GM23338 (cell line): Measurements from ENCODE around the gene MAPK8. TPM values are rescaled to one million over a fixed set of nuclear protein-coding genes. Genes with fewer than 3 reads are reported as not detected.

Experiments used
- ATAC-seq: fragments of 200-7000 bp; cut with Tn5 transposase; 3 replicates; pipeline ENCODE4 v1.9.1; 2020
- DNase-seq: peaks from one replicate; pipeline ENCODE4 v3.0.0-alpha.2; 2015; ENCODE audit warnings: low spot score
- H2AFZ ChIP-seq: fragments of 200-600 bp; sonication (generic); 2 replicates; pipeline ENCODE4 v1.8.0; 2016; ENCODE audit warnings: antibody characterized with exemption, mild to moderate bottlenecking, moderate library complexity
- H3F3A ChIP-seq: fragments of 200-600 bp; sonication (generic); replicated peaks from 2 replicates; pipeline ENCODE4 v1.8.0; 2017; ENCODE audit warnings: antibody characterized with exemption, mixed run types, low read depth
- H3K27ac ChIP-seq: fragments of 200-600 bp; sonication (generic); 2 replicates; pipeline ENCODE4 v1.6.1; 2016; ENCODE audit warnings: low read depth
- H3K27me3 ChIP-seq: fragments of 200-600 bp; sonication (generic); 2 replicates; pipeline ENCODE4 v1.8.0; 2016; ENCODE audit warnings: mild to moderate bottlenecking, mixed run types, moderate library complexity; ENCODE audit not compliant: insufficient read depth
- H3K36me3 ChIP-seq: fragments of 200-600 bp; sonication (generic); 2 replicates; pipeline ENCODE4 v1.8.0; 2016; ENCODE audit warnings: mild to moderate bottlenecking; ENCODE audit not compliant: insufficient read depth
- H3K4me1 ChIP-seq: fragments of 200-600 bp; sonication (generic); 2 replicates; pipeline ENCODE4 v1.8.0; 2016; ENCODE audit warnings: mild to moderate bottlenecking, moderate library complexity; ENCODE audit not compliant: insufficient read depth
- H3K4me2 ChIP-seq: fragments of 200-600 bp; sonication (generic); 2 replicates; pipeline ENCODE4 v1.7.1; 2017; ENCODE audit warnings: mixed run types
- H3K4me3 ChIP-seq: fragments of 200-600 bp; sonication (generic); 2 replicates; pipeline ENCODE4 v1.6.1; 2016; ENCODE audit warnings: mixed run types
- H3K79me2 ChIP-seq: fragments of 200-600 bp; sonication (generic); replicated peaks from 2 replicates; pipeline ENCODE4 v1.8.0; 2017; ENCODE audit warnings: mild to moderate bottlenecking; ENCODE audit not compliant: insufficient read depth
- H3K9me2 ChIP-seq: fragments of 200-600 bp; sonication (generic); 2 replicates; pipeline ENCODE4 v1.8.0; 2017; ENCODE audit not compliant: insufficient read depth
- H4K20me1 ChIP-seq: fragments of 200-600 bp; sonication (generic); replicated peaks from 2 replicates; pipeline ENCODE4 v1.8.0; 2017; ENCODE audit warnings: mild to moderate bottlenecking; ENCODE audit not compliant: insufficient read depth
- H3K27ac Mint-ChIP-seq: 2 replicates; pipeline ENCODE4 v1.8.0; 2020; ENCODE audit warnings: inconsistent platforms, mild to moderate bottlenecking, moderate library complexity, mixed read lengths
- H3K27me3 Mint-ChIP-seq: 3 replicates; pipeline ENCODE4 v1.8.0; 2022; ENCODE audit warnings: low read depth, mild to moderate bottlenecking, moderate library complexity, mixed read lengths, inconsistent platforms; ENCODE audit not compliant: insufficient read depth, poor library complexity
- H3K36me3 Mint-ChIP-seq: 3 replicates; pipeline ENCODE4 v1.8.0; 2021; ENCODE audit warnings: low read depth, mild to moderate bottlenecking, inconsistent platforms, moderate library complexity, mixed read lengths
- H3K4me1 Mint-ChIP-seq: 3 replicates; pipeline ENCODE4 v1.8.0; 2020; ENCODE audit warnings: mild to moderate bottlenecking, inconsistent platforms, mixed read lengths
- H3K4me3 Mint-ChIP-seq: 3 replicates; pipeline ENCODE4 v1.8.0; 2021; ENCODE audit warnings: moderate library complexity, mild to moderate bottlenecking, inconsistent platforms, mixed read lengths
- H3K9me3 Mint-ChIP-seq: 3 replicates; pipeline ENCODE4 v1.8.0; 2020; ENCODE audit warnings: moderate library complexity, mild to moderate bottlenecking, inconsistent platforms, mixed read lengths
- CREB1 ChIP-seq: fragments of 250-450 bp; sonication (Bioruptor Pico); IDR thresholded peaks from 2 replicates; pipeline ENCODE4 v1.5.0; 2020; ENCODE audit warnings: low read depth, mild to moderate bottlenecking, moderate library complexity
- CTCF ChIP-seq, 2 experiments: fragments of 200-600 bp in 1 of 2; sonication (generic) in 1 of 2; conservative IDR thresholded peaks; 2 replicates each; pipeline versions ENCODE4 v1.5.1 to v1.6.1; 2016 to 2017; ENCODE audit warnings: antibody characterized with exemption in 2 of 2, low read depth in 2 of 2, mild to moderate bottlenecking in 2 of 2, moderate library complexity in 1 of 2
- ETS1 ChIP-seq: IDR thresholded peaks from 2 replicates; pipeline ENCODE4 v1.6.1; 2016; ENCODE audit warnings: antibody characterized with exemption
- EZH2 ChIP-seq: fragments of 200-600 bp; sonication (generic); IDR thresholded peaks from one replicate; pipeline ENCODE4 v1.8.0; 2017; ENCODE audit warnings: antibody characterized with exemption, mild to moderate bottlenecking, low read depth; ENCODE audit not compliant: unreplicated experiment
- EZH2phosphoT487 ChIP-seq: fragments of 200-600 bp; sonication (generic); IDR thresholded peaks from one replicate; pipeline ENCODE4 v1.8.1; 2018; ENCODE audit warnings: antibody characterized with exemption; ENCODE audit not compliant: unreplicated experiment
- NANOG ChIP-seq: IDR thresholded peaks from 2 replicates; pipeline ENCODE4 v1.6.1; 2016; ENCODE audit warnings: antibody characterized with exemption, borderline replicate concordance
- POLR2AphosphoS5 ChIP-seq: IDR thresholded peaks from 2 replicates; pipeline ENCODE4 v1.6.1; 2016; ENCODE audit warnings: antibody characterized with exemption, low read depth
- REST ChIP-seq: IDR thresholded peaks from one replicate; pipeline ENCODE4 v1.6.1; 2018; ENCODE audit warnings: antibody characterized with exemption; ENCODE audit not compliant: unreplicated experiment
- STAT1 ChIP-seq: IDR thresholded peaks from one replicate; pipeline ENCODE4 v1.6.1; 2016; ENCODE audit warnings: antibody characterized with exemption; ENCODE audit not compliant: unreplicated experiment
- ZNF114 ChIP-seq: fragments of 250-450 bp; sonication (Bioruptor Pico); IDR thresholded peaks from 2 replicates; pipeline ENCODE4 v1.5.0; 2020; ENCODE audit warnings: mild to moderate bottlenecking, moderate library complexity
- polyA plus RNA-seq: library from polyadenylated mRNA; unstranded; fragments of >200 nt; fragmentation: Nextera tagmentation; extraction: Ambion mirVana; gene quantifications from 2 replicates; pipeline ENCODE4 v1.2.1, GENCODE V29; 2016
- total RNA-seq: library from RNA; depleted of rRNA; stranded (reverse); fragments of >200 nt; shearing (Covaris generic); gene quantifications from 2 replicates; pipeline ENCODE4 v1.2.3, GENCODE V29; 2014

The MAPK8 gene
- total and polyA plus RNA-seq, 2 experiments from 2014 or later, result 52.4 to 73.6 TPM

GRCh38 chr10:48437546-48437945, 131.1 kb downstream of the MAPK8 start:
- Histone ChIP-seq H3K27ac (no peak overlapping the region), H3K27me3 (no peaks in the 10 kb centered on the region), H3K4me3 (no peak overlapping the region), H3K4me1 (no peaks in the 10 kb centered on the region), H2AFZ (no peak overlapping the region), H3F3A (no peaks in the 10 kb centered on the region), H3K79me2 (no peaks in the 10 kb centered on the region), H4K20me1 (no peaks in the 10 kb centered on the region), H3K9me2 (0 out of 2 replicates have a peak, but pooled peaks cover 5% of the 10 kb centered on the region), H3K36me3 (no peaks in the 10 kb centered on the region), H3K4me2 (no peak overlapping the region)
- Mint-ChIP-seq H3K36me3 (no peaks in the 10 kb centered on the region; the same call in 2 of the 3 replicates), H3K4me1 (no peaks in the 10 kb centered on the region; the same call in 2 of the 3 replicates), H3K27ac (no peak overlapping the region), H3K9me3 (no peaks in the 10 kb centered on the region), H3K27me3 (no peaks in the 10 kb centered on the region), H3K4me3 (no peak overlapping the region)
- TF ChIP-seq CREB1 (CRISPR knock-in tag), result no peak
- TF ChIP-seq REST, result no peak
- TF ChIP-seq EZH2phosphoT487, result no peak
- TF ChIP-seq CTCF (conservative IDR thresholded peaks at IDR 0.05; ENCODE audit: low read depth in 2 of 2), result no peak
- DNase-seq, result no peak
- ATAC-seq, result no peak

GRCh38 chr10:48439031-48439430, 132.6 kb downstream of the MAPK8 start:
- no peak overlapping the region for H3K4me3 Mint-ChIP-seq
- no peaks in the 10 kb centered on the region for H3K27me3 Mint-ChIP-seq
- no peak for DNase-seq
- H3K9me3 Mint-ChIP-seq, result no peaks in the 10 kb centered on the region
- H3K4me1 ChIP-seq, result no peaks in the 10 kb centered on the region
- H3K36me3 ChIP-seq, result no peaks in the 10 kb centered on the region
- no peak overlapping the region for H3K27ac Mint-ChIP-seq
- H3K9me2 ChIP-seq, result 0 out of 2 replicates have a peak, but pooled peaks cover 5% of the 10 kb centered on the region
- no peaks in the 10 kb centered on the region for H3K27me3 ChIP-seq
- no peak overlapping the region for H3K27ac ChIP-seq
- no peaks in the 10 kb centered on the region for H3F3A ChIP-seq
- no peak for ATAC-seq
- no peaks in the 10 kb centered on the region; the same call in 1 of the 2 replicates for H4K20me1 ChIP-seq
- peaks cover 10% of the 10 kb centered on the region for H3K4me1 Mint-ChIP-seq
- no peak overlapping the region for H3K4me3 ChIP-seq
- no peaks in the 10 kb centered on the region; the same call in 2 of the 3 replicates for H3K36me3 Mint-ChIP-seq
- no peak overlapping the region for H3K4me2 ChIP-seq
- no peaks in the 10 kb centered on the region for H3K79me2 ChIP-seq
- no peak overlapping the region for H2AFZ ChIP-seq
- TF ChIP-seq STAT1, result no peak
- TF ChIP-seq NANOG, result no peak
- no peak for TF ChIP-seq CREB1 (CRISPR knock-in tag)
- no peak for TF ChIP-seq CTCF (conservative IDR thresholded peaks at IDR 0.05; ENCODE audit: low read depth in 2 of 2)
- no peak for TF ChIP-seq ETS1
- TF ChIP-seq ZNF114 (CRISPR knock-in tag), result no peak
- TF ChIP-seq EZH2phosphoT487, result no peak
- TF ChIP-seq EZH2, result no peak
- no peak for TF ChIP-seq POLR2AphosphoS5
